ENCODE results near the gene METTL25B. TPM values are rescaled to one million over a fixed set of nuclear protein-coding genes. Genes with fewer than 3 reads are reported as not detected.

METTL25B gene
- total RNA-seq, 1 experiment from 2014 or later: 10.4 TPM

GRCh38 chr1:156776942-156777341, 48.7 kb downstream of the METTL25B start:
- Histone ChIP-seq H3K27me3 (ENCODE audit: low read length) (no peaks in the 10 kb centered on the region), H3F3A (ENCODE audit: low read length, unreplicated experiment) (no peaks in the 10 kb centered on the region), H3K27ac (ENCODE audit: low read length) (no peak overlapping the region), H3K9ac (ENCODE audit: low read length) (no peak overlapping the region), H3K9me2 (replicated peaks; ENCODE audit: low read length) (no peaks in the 10 kb centered on the region), H3K4me3 (ENCODE audit: low read length) (no peak overlapping the region), H3K9me3 (ENCODE audit: low read length) (no peaks in the 10 kb centered on the region), H3K4me1 (ENCODE audit: insufficient read depth, low read length) (peaks cover 5% of the 10 kb centered on the region; the same call in 1 of the 2 replicates), H4K20me1 (ENCODE audit: low read length) (peaks cover 35% of the 10 kb centered on the region), H3K79me2 (ENCODE audit: low read length) (peaks cover 94% of the 10 kb centered on the region), H3K36me3 (ENCODE audit: low read depth, low read length) (peaks cover 34% of the 10 kb centered on the region), H3K4me2 (ENCODE audit: low read length) (no peak overlapping the region), H2AFZ (ENCODE audit: low read length) (no peak overlapping the region)
- ATAC-seq (no peak), DNase-seq (no peak)
- ChIA-PET CTCF (no interaction called here), POLR2A (ENCODE audit: unreplicated experiment) (interaction anchor here (1.1 kb wide), 1 partner anchor 36 kb away, joined by 4 read pairs; the partner anchor contains the start of gene MRPL24)
- TSS peak; percentile 1 for BruUV-seq (replicated peaks)
- TF ChIP-seq EZH2phosphoT487 (IDR thresholded peaks at IDR 0.05; ENCODE audit: borderline replicate concordance, low read length) (no peak), EZH2 (IDR thresholded peaks at IDR 0.05; ENCODE audit: low read length, unreplicated experiment) (no peak)
- TF ChIP-seq, protein P1, sequence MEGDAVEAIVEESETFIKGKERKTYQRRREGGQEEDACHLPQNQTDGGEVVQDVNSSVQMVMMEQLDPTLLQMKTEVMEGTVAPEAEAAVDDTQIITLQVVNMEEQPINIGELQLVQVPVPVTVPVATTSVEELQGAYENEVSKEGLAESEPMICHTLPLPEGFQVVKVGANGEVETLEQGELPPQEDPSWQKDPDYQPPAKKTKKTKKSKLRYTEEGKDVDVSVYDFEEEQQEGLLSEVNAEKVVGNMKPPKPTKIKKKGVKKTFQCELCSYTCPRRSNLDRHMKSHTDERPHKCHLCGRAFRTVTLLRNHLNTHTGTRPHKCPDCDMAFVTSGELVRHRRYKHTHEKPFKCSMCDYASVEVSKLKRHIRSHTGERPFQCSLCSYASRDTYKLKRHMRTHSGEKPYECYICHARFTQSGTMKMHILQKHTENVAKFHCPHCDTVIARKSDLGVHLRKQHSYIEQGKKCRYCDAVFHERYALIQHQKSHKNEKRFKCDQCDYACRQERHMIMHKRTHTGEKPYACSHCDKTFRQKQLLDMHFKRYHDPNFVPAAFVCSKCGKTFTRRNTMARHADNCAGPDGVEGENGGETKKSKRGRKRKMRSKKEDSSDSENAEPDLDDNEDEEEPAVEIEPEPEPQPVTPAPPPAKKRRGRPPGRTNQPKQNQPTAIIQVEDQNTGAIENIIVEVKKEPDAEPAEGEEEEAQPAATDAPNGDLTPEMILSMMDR (conservative IDR thresholded peaks at IDR 0.05; ENCODE audit: low read depth, low read length): no peak
- intact Hi-C loops (cut with micrococcal nuclease): no loop called here

- H3F3A ChIP-seq (ENCODE audit: low read length, unreplicated experiment): no peaks in the 10 kb centered on the region
- no peak overlapping the region for H3K4me3 ChIP-seq (ENCODE audit: low read length)
- H4K20me1 ChIP-seq (ENCODE audit: low read length): peaks cover 31% of the 10 kb centered on the region
- BruUV-seq (replicated peaks): no TSS peak
- no peaks in the 10 kb centered on the region for H3K9me3 ChIP-seq (ENCODE audit: low read length)
- no peak for DNase-seq
- POLR2A ChIA-PET (ENCODE audit: unreplicated experiment): interaction anchor here (0.6 to 1.1 kb wide), 2 partner anchors 11 to 37 kb away, joined by 4 read pairs; partner anchors contain the start of gene MRPL24
- H3K27me3 ChIP-seq (ENCODE audit: low read length): no peaks in the 10 kb centered on the region
- no peak overlapping the region for H3K4me2 ChIP-seq (ENCODE audit: low read length)
- peaks cover 94% of the 10 kb centered on the region for H3K79me2 ChIP-seq (ENCODE audit: low read length)
- ATAC-seq: no peak
- H3K36me3 ChIP-seq (ENCODE audit: low read depth, low read length): peaks cover 39% of the 10 kb centered on the region
- no peak overlapping the region for H3K9ac ChIP-seq (ENCODE audit: low read length)
- peaks cover 5% of the 10 kb centered on the region; the same call in 1 of the 2 replicates for H3K4me1 ChIP-seq (ENCODE audit: insufficient read depth, low read length)
- CTCF ChIA-PET: no interaction called here
- H3K27ac ChIP-seq (ENCODE audit: low read length): no peak overlapping the region
- intact Hi-C loops (cut with micrococcal nuclease): no loop called here
- no peak overlapping the region for H2AFZ ChIP-seq (ENCODE audit: low read length)
- no peaks in the 10 kb centered on the region for H3K9me2 ChIP-seq (replicated peaks; ENCODE audit: low read length)
- TF ChIP-seq, protein P1 (conservative IDR thresholded peaks at IDR 0.05; ENCODE audit: low read depth, low read length): no peak
- no peak for TF ChIP-seq EZH2 (IDR thresholded peaks at IDR 0.05; ENCODE audit: low read length, unreplicated experiment)
- no peak for TF ChIP-seq EZH2phosphoT487 (IDR thresholded peaks at IDR 0.05; ENCODE audit: borderline replicate concordance, low read length)
These were observed 49.3 kb downstream of the METTL25B start for GRCh38 chr1:156777573-156777972.

DNA sequence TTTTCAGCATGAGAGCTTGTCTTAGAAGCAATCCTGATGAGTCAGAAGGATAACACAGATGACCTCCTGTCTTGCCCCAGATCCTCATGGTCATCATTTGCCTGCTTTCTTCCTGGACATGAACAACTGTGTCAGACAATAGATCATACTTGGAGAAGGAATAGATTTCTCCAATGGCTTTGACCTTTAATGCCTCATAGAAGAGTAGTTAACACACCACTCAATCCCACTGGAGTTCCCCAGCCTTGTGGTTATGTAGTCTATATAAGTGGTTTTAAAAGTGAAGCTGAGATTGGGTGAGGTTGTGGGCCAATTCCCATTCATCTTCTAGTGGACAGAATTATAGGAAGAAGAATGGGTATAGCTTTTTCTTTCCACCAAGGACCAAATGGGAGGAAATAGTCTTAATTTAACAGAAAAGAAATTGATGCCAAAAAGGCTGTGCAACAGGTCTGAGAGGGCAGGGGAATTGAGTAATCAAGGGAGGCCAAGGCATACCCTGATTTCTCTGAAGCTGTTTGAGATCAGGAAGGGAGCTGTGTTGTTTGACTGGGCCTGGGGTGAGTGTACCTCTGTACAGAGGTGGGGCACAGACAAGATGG, 53.4 kb downstream of the METTL25B start:
- Histone ChIP-seq H3K36me3 (ENCODE audit: low read depth, low read length) (peaks cover 50% of the 10 kb centered on the region), H4K20me1 (ENCODE audit: low read length) (peaks cover 11% of the 10 kb centered on the region), H3K27me3 (ENCODE audit: low read length) (no peaks in the 10 kb centered on the region), H2AFZ (ENCODE audit: low read length) (no peak overlapping the region), H3K4me2 (ENCODE audit: low read length) (no peak overlapping the region), H3K4me1 (ENCODE audit: insufficient read depth, low read length) (no peaks in the 10 kb centered on the region), H3K79me2 (ENCODE audit: low read length) (peaks cover 70% of the 10 kb centered on the region), H3K27ac (ENCODE audit: low read length) (no peak overlapping the region), H3F3A (ENCODE audit: low read length, unreplicated experiment) (no peaks in the 10 kb centered on the region), H3K9me3 (ENCODE audit: low read length) (no peaks in the 10 kb centered on the region), H3K9me2 (replicated peaks; ENCODE audit: low read length) (no peaks in the 10 kb centered on the region), H3K9ac (ENCODE audit: low read length) (no peak overlapping the region), H3K4me3 (ENCODE audit: low read length) (no peak overlapping the region)
- DNase-seq (no peak), ATAC-seq (no peak)
- TF ChIP-seq EZH2phosphoT487 (IDR thresholded peaks at IDR 0.05; ENCODE audit: borderline replicate concordance, low read length): no peak
- TF ChIP-seq, protein P1 (conservative IDR thresholded peaks at IDR 0.05; ENCODE audit: low read depth, low read length): no peak
- no peak for TF ChIP-seq EZH2 (IDR thresholded peaks at IDR 0.05; ENCODE audit: low read length, unreplicated experiment)
- POLR2A ChIA-PET (ENCODE audit: unreplicated experiment): no interaction called here
- intact Hi-C loops (cut with micrococcal nuclease): no loop called here
- no TSS peak for BruUV-seq (replicated peaks)
- CTCF ChIA-PET: interaction anchor here (1.0 kb wide), 1 partner anchor 56 kb away, joined by 3 read pairs; no protein-coding TSS in a partner anchor
